ENCODE measurements around the gene PRPF31.
A peak's percentile ranks its signal among the peaks of the same experiment; 100 is the strongest.
"Not testable (repeated sequence)": the region's sequence is repeated elsewhere in the genome, so short reads cannot be mapped to it uniquely, and the experiment has no call there.

PRPF31 gene, protein sequence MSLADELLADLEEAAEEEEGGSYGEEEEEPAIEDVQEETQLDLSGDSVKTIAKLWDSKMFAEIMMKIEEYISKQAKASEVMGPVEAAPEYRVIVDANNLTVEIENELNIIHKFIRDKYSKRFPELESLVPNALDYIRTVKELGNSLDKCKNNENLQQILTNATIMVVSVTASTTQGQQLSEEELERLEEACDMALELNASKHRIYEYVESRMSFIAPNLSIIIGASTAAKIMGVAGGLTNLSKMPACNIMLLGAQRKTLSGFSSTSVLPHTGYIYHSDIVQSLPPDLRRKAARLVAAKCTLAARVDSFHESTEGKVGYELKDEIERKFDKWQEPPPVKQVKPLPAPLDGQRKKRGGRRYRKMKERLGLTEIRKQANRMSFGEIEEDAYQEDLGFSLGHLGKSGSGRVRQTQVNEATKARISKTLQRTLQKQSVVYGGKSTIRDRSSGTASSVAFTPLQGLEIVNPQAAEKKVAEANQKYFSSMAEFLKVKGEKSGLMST

GRCh38 chr19:54115109-54116063 is at the start of gene PRPF31, which contains the start of gene TFPT:
Gene PRPF31 (plus strand): TSS chr19:54115754. CDS start chr19:54118279, 2,525 bp downstream.
Gene TFPT (minus strand): TSS chr19:54115657. CDS start chr19:54115269, 388 bp downstream.
- peak; percentile 97 for DNase-seq

GRCh38 chr19:54069470-54069869 is 46.1 kb upstream of the PRPF31 start:
- DNase-seq = no peak

DNA sequence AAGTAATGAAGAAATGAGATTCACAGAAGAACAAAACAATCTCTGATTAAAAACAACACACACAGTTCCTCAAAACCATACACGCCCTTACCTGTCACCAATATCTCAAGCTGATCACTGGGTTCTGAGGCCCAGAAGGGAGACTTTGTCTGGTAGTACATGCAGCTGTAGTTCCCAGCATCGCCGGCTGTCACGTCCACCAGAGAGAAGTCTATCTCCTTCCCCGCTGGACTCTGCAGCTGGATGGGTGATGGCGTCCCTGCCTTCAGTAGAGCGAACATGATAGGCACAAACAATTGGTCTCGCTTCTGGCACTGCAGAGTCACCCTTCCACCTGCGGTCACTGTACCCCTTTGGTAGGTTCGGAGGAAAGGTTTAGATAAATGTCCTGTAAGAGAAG is 41.7 kb upstream of the PRPF31 start:
- DNase-seq = no peak

- no peak for DNase-seq
These were observed 40.7 kb upstream of the PRPF31 start for GRCh38 chr19:54074851-54075250.

GRCh38 chr19:54077334-54077733 is 38.2 kb upstream of the PRPF31 start:
- DNase-seq = no peak

GRCh38 chr19:54081032-54081431 is 34.5 kb upstream of the PRPF31 start, which contains the start of gene TARM1:
Gene TARM1 (minus strand): TSS chr19:54081365. CDS start chr19:54081340, 25 bp downstream.
- DNase-seq = no peak

GRCh38 chr19:54084410-54084809 is 31.1 kb upstream of the PRPF31 start:
- no peak for DNase-seq

GRCh38 chr19:54094426-54095000 is 21.0 kb upstream of the PRPF31 start:
- no peak for DNase-seq

DNA sequence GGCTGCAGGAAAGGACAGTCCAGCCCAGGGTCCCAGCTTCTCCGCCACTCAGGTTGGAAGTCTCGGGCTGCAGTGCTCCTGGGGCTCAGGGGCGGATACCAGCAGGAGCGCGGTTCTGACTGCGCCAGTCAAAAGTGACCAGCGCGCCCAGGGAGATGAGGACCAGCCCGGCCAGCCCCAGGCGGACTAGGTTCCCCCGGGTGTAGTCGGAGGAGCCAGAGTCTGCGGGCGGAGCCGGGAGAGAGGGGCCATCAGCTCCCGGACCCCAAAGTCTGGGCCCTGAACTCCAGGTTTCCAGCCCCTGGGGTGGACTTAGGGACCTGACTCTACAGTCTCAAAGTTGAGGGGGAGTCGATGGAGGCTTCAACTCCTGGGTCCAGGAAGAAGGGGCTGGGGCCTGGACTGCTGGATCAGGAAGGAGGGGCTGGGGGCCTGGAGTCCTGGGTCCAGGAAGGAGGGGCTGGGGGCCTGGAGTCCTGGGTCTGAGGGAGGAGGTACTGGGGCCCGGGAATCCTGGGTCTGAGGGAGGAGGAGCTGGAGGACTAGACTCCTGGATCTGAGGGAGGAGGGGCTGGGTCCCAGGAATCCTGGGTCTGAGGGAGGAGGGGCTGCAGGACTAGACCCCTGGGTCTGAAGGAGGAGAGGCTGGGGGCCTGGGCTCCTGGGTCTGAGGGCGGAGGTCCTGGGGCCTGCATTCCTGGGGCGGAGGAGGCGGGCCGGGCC is 20.3 kb upstream of the PRPF31 start:
- DNase-seq = no peak

GRCh38 chr19:54095859-54096616 is 19.5 kb upstream of the PRPF31 start:
- DNase-seq = peak; percentile 36

- DNase-seq = peak; percentile 46
These were observed 18.9 kb upstream of the PRPF31 start for GRCh38 chr19:54096617-54097106.

DNA sequence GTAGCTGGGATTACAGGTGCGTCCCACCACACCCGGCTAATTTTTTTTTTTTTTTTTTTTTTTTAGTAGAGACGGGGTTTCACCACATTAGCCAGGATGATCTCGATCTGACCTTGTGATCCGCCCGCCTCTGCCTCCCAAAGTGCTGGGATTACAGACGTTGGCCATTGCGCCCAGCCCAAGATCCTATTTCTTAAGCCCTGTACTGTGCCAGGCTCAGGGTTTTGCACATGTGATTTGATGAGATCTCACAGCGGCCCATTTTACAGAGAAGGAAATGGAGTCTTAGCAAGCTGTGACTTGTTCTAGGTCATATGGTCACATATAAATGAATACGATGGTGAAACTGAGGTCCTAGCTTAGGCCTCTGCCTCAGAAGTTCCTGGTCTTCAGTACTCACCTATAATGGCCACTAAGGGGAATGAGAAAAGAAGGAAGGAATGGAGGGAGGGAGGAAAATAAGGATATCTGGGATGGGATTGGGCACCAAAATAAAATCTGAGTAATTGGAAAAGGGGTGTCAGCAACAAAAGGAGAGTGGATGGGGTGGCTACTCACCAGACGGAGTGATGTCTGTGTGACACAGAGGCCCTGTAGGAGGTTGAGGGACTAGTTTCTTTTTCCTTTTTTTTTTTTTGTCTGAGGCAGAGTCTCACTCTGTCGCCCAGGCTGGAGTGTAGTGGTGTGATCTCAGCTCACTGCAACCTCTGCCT is 16.2 kb upstream of the PRPF31 start:
- no peak for DNase-seq

DNA sequence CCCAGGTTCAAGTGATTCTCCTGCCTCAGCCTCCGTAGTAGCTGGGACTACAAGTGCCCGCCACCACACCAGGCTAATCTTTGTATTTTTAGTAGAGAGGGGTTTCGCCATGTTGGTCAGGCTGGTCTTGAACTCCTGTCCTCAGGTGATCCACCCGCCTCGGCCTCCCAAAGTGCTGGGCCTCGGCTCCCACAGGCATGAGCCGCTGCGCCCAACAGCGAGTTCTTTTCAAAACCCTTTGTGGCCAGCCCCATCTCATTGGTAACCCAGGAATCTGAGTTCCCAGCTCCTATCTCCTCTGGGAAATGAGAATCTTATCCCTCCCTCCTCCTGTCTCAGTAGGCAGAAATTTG is 15.7 kb upstream of the PRPF31 start:
- not testable (repeated sequence) for DNase-seq

- peak; percentile 7 for DNase-seq
These were observed 15.0 kb upstream of the PRPF31 start, which contains the start of gene OSCAR for GRCh38 chr19:54100561-54100960. Gene OSCAR (minus strand): TSS chr19:54100803. CDS start chr19:54100792, 11 bp downstream.

DNA sequence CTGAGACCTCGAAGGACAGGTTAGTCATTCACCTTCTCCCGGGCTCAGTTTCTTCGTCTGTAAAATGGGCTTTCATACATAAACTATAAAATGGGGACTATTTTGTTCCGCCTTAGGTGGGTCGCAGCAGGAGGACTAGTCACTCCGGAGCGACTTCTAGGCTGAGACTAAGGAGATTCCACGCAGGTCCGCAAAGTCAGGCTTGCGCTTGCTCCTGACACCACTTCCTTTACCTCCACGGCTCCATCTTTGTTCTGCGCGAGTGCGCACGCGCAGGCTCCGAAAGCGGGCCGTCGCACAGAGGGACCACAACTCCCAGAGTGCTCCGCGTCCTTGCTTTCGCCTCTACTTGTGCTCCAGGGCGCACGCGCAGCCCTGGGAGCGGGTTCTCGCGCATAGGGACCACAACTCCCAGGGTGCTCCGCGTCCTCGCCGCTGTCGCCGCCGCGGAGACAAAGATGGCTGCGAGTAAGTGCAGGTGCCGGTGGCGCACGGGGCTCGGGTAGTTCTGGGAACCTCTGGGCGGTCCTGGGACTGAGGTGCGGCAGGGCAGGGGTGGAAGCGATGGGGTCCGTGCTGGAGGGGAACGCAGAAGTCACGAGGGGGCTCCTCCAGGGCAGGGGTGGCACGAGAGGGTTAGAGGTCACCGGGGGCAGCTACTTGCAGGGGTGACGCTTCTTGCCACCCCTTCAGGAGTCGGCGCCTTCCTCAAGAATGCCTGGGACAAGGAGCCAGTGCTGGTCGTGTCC is 13.0 kb upstream of the PRPF31 start, which contains the start of gene NDUFA3:
Gene NDUFA3, plus strand, starts transcription at position 435 of the 749 bp plus-strand sequence. Its CDS starts 24 bp downstream, at position 459.
- DNase-seq = peak; percentile 99

DNA sequence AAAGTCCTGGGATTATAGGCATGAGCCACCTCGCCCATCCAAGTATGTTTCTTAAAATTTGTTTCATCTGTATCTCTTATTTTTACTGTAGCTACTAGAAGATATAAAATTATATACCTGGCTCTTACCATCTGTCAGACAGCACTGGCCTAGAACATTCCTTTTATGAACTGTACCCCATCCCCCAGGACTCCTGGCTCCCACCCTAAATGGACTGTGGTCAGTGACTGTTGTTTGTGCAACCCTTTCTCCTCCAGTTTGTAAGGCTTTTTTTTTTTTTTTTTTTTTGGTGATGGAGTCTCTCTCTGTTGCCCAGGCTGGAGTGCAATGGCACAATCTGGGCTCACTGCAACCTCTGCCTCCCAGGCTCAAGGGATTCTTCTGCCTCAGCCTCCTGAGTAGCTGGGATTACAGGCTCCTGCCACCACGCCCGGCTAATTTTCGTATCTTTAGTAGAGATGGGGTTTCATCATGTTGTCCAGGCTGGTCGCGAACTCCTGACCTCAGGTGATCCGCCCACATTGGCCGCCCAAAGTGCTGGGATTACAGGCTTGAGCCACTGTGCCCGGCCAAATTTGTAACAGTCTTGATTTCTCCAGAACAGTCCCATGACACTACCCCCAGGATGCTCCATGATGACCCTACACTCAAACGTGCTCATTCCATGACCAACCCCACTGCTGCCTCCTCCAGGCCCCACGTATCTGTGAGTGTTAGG is 10.4 kb upstream of the PRPF31 start:
- DNase-seq = no peak

DNA sequence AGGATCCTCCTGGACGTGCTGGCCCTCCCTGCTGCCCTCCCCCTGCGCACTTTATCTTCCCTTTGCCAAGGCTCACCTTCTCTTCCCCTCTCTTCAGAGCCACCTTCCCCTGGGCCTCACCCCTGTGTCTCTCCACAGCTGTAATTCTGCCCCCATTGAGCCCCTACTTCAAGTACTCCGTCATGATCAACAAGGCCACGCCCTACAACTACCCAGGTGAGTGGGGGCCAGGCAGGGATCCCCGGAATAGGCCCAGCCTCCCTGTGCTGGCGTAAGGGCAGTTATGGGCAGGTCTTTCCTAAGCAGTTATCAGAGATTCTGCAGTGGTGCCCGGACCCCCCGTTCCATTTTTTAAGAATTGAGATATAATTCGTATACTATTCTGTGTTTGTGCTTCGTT is 9.8 kb upstream of the PRPF31 start:
- no peak for DNase-seq

DNA sequence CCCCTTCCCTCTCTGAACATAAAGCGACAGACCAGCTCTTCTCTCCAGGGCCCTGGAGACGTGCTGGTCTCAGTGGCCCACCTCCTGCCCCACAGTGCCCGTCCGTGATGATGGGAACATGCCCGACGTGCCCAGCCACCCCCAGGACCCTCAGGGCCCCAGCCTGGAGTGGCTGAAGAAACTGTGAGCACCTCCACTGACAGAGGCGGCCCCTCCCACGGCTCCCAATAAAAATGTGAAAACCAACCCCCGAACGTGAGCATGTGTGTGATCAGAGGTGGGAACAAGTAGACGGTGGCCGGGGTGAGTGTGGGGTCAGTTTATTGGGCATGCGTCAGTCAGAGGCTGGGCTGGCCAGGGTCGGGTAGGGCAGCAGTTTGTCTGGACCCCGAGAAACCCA is 8.8 kb upstream of the PRPF31 start:
- no peak for DNase-seq

Data from CD4-positive, alpha-beta T cell treated with Interleukin-4 for 4 hours (primary cell).